Adipocyte (in vitro differentiated cells): ENCODE results near the gene SPRY4.

Source experiments
- DNase-seq: peaks from one replicate; pipeline ENCODE4 v3.0.0-alpha.2; 2015; ENCODE audit warnings: low read depth
- H3K27me3 ChIP-seq: replicated peaks from 2 replicates; pipeline ENCODE4 v1.7.0; 2013; ENCODE audit warnings: mild to moderate bottlenecking, low read length, moderate library complexity; ENCODE audit not compliant: control insufficient read depth, insufficient read depth
- H3K36me3 ChIP-seq: 2 replicates; pipeline ENCODE4 v1.7.0; 2013; ENCODE audit warnings: low read length, mild to moderate bottlenecking, moderate library complexity; ENCODE audit not compliant: control insufficient read depth, insufficient read depth, severe bottlenecking
- H3K4me1 ChIP-seq: 2 replicates; pipeline ENCODE4 v1.7.0; 2013; ENCODE audit warnings: mild to moderate bottlenecking, low read length, moderate library complexity; ENCODE audit not compliant: control insufficient read depth, insufficient read depth
- H3K4me3 ChIP-seq: 2 replicates; pipeline ENCODE4 v1.7.0; 2013; ENCODE audit warnings: mild to moderate bottlenecking, low read length, moderate library complexity
- H3K9ac ChIP-seq: 2 replicates; pipeline ENCODE4 v1.7.0; 2013; ENCODE audit warnings: mild to moderate bottlenecking, low read length, moderate library complexity
- H3K9me3 ChIP-seq: 2 replicates; pipeline ENCODE4 v1.7.0; 2013; ENCODE audit warnings: mild to moderate bottlenecking, low read length, moderate library complexity; ENCODE audit not compliant: control insufficient read depth

The SPRY4 gene

GRCh38 chr5:142313682-142314081, 11.1 kb downstream of the SPRY4 start:
- Histone ChIP-seq H3K36me3 (peaks cover 50% of the 10 kb centered on the region), H3K9me3 (no peaks in the 10 kb centered on the region), H3K27me3 (no peaks in the 10 kb centered on the region), H3K4me3 (no peak overlapping the region), H3K4me1 (peaks cover 34% of the 10 kb centered on the region), H3K9ac (peak overlapping the region; percentile 22)
- peak; percentile 24 for DNase-seq

- Histone ChIP-seq H3K4me1 (peaks cover 30% of the 10 kb centered on the region), H3K9me3 (no peaks in the 10 kb centered on the region), H3K4me3 (no peak overlapping the region), H3K36me3 (peaks cover 50% of the 10 kb centered on the region), H3K9ac (peak overlapping the region; percentile 22), H3K27me3 (no peaks in the 10 kb centered on the region)
- DNase-seq = no peak
These were observed 11.5 kb downstream of the SPRY4 start for GRCh38 chr5:142313275-142313674.

GRCh38 chr5:142312399-142312798, 12.4 kb downstream of the SPRY4 start:
- no peak overlapping the region for H3K9ac ChIP-seq
- peaks cover 54% of the 10 kb centered on the region for H3K36me3 ChIP-seq
- no peak for DNase-seq
- no peak overlapping the region for H3K4me3 ChIP-seq
- H3K9me3 ChIP-seq = no peaks in the 10 kb centered on the region
- H3K4me1 ChIP-seq = peaks cover 23% of the 10 kb centered on the region
- H3K27me3 ChIP-seq = no peaks in the 10 kb centered on the region

GRCh38 chr5:142311725-142312124, 13.1 kb downstream of the SPRY4 start:
- DNase-seq = no peak
- Histone ChIP-seq H3K9me3 (no peaks in the 10 kb centered on the region), H3K4me1 (peaks cover 16% of the 10 kb centered on the region), H3K4me3 (no peak overlapping the region), H3K36me3 (peaks cover 57% of the 10 kb centered on the region), H3K9ac (no peak overlapping the region), H3K27me3 (no peaks in the 10 kb centered on the region)

- Histone ChIP-seq H3K4me1 (peaks cover 7% of the 10 kb centered on the region), H3K9me3 (no peaks in the 10 kb centered on the region), H3K36me3 (peaks cover 57% of the 10 kb centered on the region), H3K4me3 (no peak overlapping the region), H3K27me3 (no peaks in the 10 kb centered on the region), H3K9ac (no peak overlapping the region)
- no peak for DNase-seq
These were observed 14.0 kb downstream of the SPRY4 start for GRCh38 chr5:142310803-142311202.

GRCh38 chr5:142309747-142310318, 15.0 kb downstream of the SPRY4 start:
- no peak overlapping the region for H3K4me3 ChIP-seq
- H3K36me3 ChIP-seq = peaks cover 57% of the 10 kb centered on the region
- no peak for DNase-seq
- no peaks in the 10 kb centered on the region for H3K27me3 ChIP-seq
- no peaks in the 10 kb centered on the region for H3K9me3 ChIP-seq
- H3K4me1 ChIP-seq = no peaks in the 10 kb centered on the region
- H3K9ac ChIP-seq = no peak overlapping the region

- DNase-seq = no peak
- Histone ChIP-seq H3K4me1 (no peaks in the 10 kb centered on the region), H3K36me3 (peaks cover 43% of the 10 kb centered on the region), H3K9ac (no peak overlapping the region), H3K4me3 (no peak overlapping the region), H3K27me3 (no peaks in the 10 kb centered on the region), H3K9me3 (no peaks in the 10 kb centered on the region)
These were observed 16.5 kb downstream of the SPRY4 start for GRCh38 chr5:142308358-142308757.

- DNase-seq = no peak
- H3K4me3 ChIP-seq = no peak overlapping the region
- H3K27me3 ChIP-seq = no peaks in the 10 kb centered on the region
- no peaks in the 10 kb centered on the region for H3K9me3 ChIP-seq
- H3K36me3 ChIP-seq = peaks cover 33% of the 10 kb centered on the region
- no peaks in the 10 kb centered on the region for H3K4me1 ChIP-seq
- no peak overlapping the region for H3K9ac ChIP-seq
These were observed 17.5 kb downstream of the SPRY4 start for GRCh38 chr5:142307146-142307890.

- H3K27me3 ChIP-seq = no peaks in the 10 kb centered on the region
- H3K9me3 ChIP-seq = no peaks in the 10 kb centered on the region
- no peak overlapping the region for H3K9ac ChIP-seq
- H3K4me3 ChIP-seq = no peak overlapping the region
- H3K4me1 ChIP-seq = no peaks in the 10 kb centered on the region
- no peak for DNase-seq
- peaks cover 20% of the 10 kb centered on the region for H3K36me3 ChIP-seq
These were observed 18.7 kb downstream of the SPRY4 start for GRCh38 chr5:142306077-142306502.

GRCh38 chr5:142305211-142305610, 19.6 kb downstream of the SPRY4 start:
- Histone ChIP-seq H3K4me3 (no peak overlapping the region), H3K9ac (no peak overlapping the region), H3K27me3 (no peaks in the 10 kb centered on the region), H3K36me3 (peaks cover 13% of the 10 kb centered on the region), H3K4me1 (no peaks in the 10 kb centered on the region), H3K9me3 (no peaks in the 10 kb centered on the region)
- no peak for DNase-seq

GRCh38 chr5:142304013-142304701, 20.7 kb downstream of the SPRY4 start:
- H3K36me3 ChIP-seq = peaks cover 7% of the 10 kb centered on the region

More at GRCh38 chr5:142304013-142304701, 20.7 kb downstream of the SPRY4 start:
- Histone ChIP-seq H3K9me3 (no peaks in the 10 kb centered on the region), H3K4me1 (no peaks in the 10 kb centered on the region), H3K9ac (no peak overlapping the region), H3K4me3 (no peak overlapping the region), H3K27me3 (no peaks in the 10 kb centered on the region)
- peak; percentile 64 for DNase-seq
